Measurements from ENCODE around the gene CD247.

Gene CD247

GRCh38 chr1:167435484-167435883, 82.8 kb downstream of the CD247 start:
- no peak for DNase-seq (ENCODE audit: low read depth)

- DNase-seq (ENCODE audit: low read depth), result no peak
These were observed 84.0 kb downstream of the CD247 start for GRCh38 chr1:167434306-167434705.

- DNase-seq (ENCODE audit: low read depth), result no peak
These were observed 84.4 kb downstream of the CD247 start for GRCh38 chr1:167433884-167434283.

- no peak for DNase-seq (ENCODE audit: low read depth)
These were observed 85.5 kb downstream of the CD247 start for GRCh38 chr1:167432780-167433179.

GRCh38 chr1:167431909-167432650, 86.2 kb downstream of the CD247 start:
- no peak for DNase-seq (ENCODE audit: low read depth)

- no peak for DNase-seq (ENCODE audit: low read depth)
These were observed 86.9 kb downstream of the CD247 start for GRCh38 chr1:167431261-167431908.

- DNase-seq (ENCODE audit: low read depth), result no peak
These were observed 87.5 kb downstream of the CD247 start for GRCh38 chr1:167430849-167431242.

- no peak for DNase-seq (ENCODE audit: low read depth)
These were observed 88.0 kb downstream of the CD247 start for GRCh38 chr1:167430134-167430848.

GRCh38 chr1:167429612-167430011, 88.7 kb downstream of the CD247 start:
- DNase-seq (ENCODE audit: low read depth), result no peak

GRCh38 chr1:167428395-167428794, 89.9 kb downstream of the CD247 start:
- DNase-seq (ENCODE audit: low read depth), result peak; percentile 63

GRCh38 chr1:167427848-167428247, 90.5 kb downstream of the CD247 start:
- DNase-seq (ENCODE audit: low read depth), result no peak

GRCh38 chr1:167426716-167427115, 91.6 kb downstream of the CD247 start:
- no peak for DNase-seq (ENCODE audit: low read depth)

GRCh38 chr1:167425482-167425881, 92.8 kb downstream of the CD247 start:
- no peak for DNase-seq (ENCODE audit: low read depth)

GRCh38 chr1:167423684-167424619, 94.4 kb downstream of the CD247 start:
- no peak for DNase-seq (ENCODE audit: low read depth)

- peak; percentile 31 for DNase-seq (ENCODE audit: low read depth)
These were observed 97.8 kb downstream of the CD247 start for GRCh38 chr1:167420510-167420909.

GRCh38 chr1:167419245-167419644, 99.1 kb downstream of the CD247 start:
- DNase-seq (ENCODE audit: low read depth), result no peak

- DNase-seq (ENCODE audit: low read depth), result no peak
These were observed 99.9 kb downstream of the CD247 start for GRCh38 chr1:167418391-167418790.

- DNase-seq (ENCODE audit: low read depth), result no peak
These were observed 101.8 kb downstream of the CD247 start for GRCh38 chr1:167416506-167416905.

GRCh38 chr1:167413328-167413727, 105.0 kb downstream of the CD247 start:
- DNase-seq (ENCODE audit: low read depth), result no peak

GRCh38 chr1:167412920-167413319, 105.4 kb downstream of the CD247 start:
- DNase-seq (ENCODE audit: low read depth), result peak; percentile 22

- no peak for DNase-seq (ENCODE audit: low read depth)
These were observed 106.3 kb downstream of the CD247 start for GRCh38 chr1:167412072-167412471.

GRCh38 chr1:167409183-167409582, 109.1 kb downstream of the CD247 start:
- DNase-seq (ENCODE audit: low read depth), result no peak

All from iris pigment epithelial cell (primary cell).